D721Med (cell line): ENCODE data around the gene HOXD9.

ENCODE experiments used
- DNase-seq: peaks from one replicate; pipeline ENCODE4 v3.0.0; 2011; ENCODE audit warnings: low spot score; ENCODE audit not compliant: insufficient read length
- FAIRE-seq: peaks from 2 replicates; lab custom pipeline; 2011; peaks lifted over from hg19 to GRCh38; lab: Jason Lieb, UNC
- TF ChIP-seq, protein P1 (sequence below): IDR thresholded peaks from 2 replicates; pipeline ENCODE4 v1.5.1; 2012; ENCODE audit warnings: mild to moderate bottlenecking, control low read depth; ENCODE audit not compliant: insufficient read depth; ENCODE audit errors: missing control alignments

Gene HOXD9

DNA sequence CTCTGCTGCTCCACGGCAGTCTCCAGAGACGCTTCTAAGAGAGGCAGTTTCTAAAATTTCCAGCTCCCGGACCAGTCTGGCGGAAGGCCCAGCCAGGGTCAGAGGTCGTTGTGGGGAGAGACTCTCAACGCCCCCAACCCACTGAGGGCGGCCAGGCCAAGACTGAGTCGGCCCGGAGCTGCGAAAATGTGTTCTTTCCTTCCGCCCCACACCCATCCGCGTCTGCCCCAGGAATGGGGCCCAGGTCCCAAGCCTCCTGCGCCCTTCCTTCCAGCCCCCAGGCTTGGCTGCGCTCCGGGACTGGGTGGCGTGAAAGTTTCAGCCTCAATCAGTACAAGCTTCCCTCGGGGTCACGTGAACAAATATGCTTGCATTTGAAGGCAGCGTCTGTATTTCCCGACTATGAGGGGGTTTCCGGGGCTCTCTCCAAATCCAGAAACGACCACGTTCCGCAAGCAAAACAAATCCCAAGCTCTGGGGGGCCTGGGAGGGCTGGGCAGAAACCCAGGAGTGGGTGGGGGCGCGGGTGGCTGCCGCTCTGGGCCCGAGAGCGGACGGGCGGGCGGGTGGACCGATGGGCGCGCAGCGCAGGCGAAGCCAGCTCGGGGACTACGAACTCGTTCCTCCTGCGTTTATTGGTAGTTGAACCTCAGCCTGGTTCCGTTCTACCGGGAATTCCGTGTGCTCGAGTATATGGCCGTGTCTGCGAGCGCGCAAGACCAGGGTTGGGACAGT, 37.9 kb downstream of the HOXD9 start:
- FAIRE-seq: no peak
- TF ChIP-seq, protein P1, sequence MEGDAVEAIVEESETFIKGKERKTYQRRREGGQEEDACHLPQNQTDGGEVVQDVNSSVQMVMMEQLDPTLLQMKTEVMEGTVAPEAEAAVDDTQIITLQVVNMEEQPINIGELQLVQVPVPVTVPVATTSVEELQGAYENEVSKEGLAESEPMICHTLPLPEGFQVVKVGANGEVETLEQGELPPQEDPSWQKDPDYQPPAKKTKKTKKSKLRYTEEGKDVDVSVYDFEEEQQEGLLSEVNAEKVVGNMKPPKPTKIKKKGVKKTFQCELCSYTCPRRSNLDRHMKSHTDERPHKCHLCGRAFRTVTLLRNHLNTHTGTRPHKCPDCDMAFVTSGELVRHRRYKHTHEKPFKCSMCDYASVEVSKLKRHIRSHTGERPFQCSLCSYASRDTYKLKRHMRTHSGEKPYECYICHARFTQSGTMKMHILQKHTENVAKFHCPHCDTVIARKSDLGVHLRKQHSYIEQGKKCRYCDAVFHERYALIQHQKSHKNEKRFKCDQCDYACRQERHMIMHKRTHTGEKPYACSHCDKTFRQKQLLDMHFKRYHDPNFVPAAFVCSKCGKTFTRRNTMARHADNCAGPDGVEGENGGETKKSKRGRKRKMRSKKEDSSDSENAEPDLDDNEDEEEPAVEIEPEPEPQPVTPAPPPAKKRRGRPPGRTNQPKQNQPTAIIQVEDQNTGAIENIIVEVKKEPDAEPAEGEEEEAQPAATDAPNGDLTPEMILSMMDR: no peak
- DNase-seq: no peak

- TF ChIP-seq, protein P1: no peak
- DNase-seq: no peak
- no peak for FAIRE-seq
These were observed 38.7 kb downstream of the HOXD9 start for GRCh38 chr2:176160986-176161824.

DNA sequence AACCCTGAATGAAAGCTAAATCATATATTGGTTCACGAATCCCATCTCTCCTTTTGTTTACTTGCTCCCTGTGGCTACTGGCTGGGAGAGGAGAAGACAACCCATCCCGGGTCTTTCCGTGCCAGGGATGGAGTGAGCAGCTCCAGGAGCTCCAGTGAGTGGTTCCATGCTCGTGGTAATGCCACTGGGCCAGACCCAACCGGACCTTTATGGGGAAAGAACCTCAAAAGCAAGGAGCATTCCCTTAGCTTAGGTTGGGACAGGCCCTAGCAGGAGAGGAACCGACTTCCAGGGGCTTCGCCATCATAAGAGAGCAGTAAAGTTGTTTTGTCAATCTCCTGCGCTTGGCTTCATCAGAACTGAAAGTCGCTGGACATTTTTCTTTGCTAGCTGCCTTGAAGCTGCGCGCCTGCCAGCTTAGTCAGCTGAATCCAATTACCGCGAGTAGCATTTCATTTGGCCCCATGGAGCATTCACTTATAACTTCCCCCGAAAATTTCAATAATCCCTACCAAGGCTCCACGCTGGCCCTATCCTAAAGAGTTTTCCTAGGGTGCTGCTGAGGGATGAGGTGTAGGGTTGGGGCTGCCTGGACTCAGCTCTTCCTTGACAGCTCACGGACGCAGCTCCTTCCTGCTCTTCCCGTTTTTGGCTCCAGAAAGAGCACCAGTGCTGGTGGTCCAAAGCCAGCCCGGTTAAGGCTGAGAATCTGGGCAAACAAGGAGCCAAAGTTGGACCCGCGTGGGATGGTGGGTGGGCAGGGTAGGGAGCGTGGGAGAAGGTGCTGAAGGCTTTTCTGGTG, 39.5 kb downstream of the HOXD9 start:
- no peak for DNase-seq
- FAIRE-seq: no peak
- TF ChIP-seq, protein P1: no peak

GRCh38 chr2:176162911-176163671, 40.6 kb downstream of the HOXD9 start:
- FAIRE-seq: no peak
- TF ChIP-seq, protein P1: no peak

DNA sequence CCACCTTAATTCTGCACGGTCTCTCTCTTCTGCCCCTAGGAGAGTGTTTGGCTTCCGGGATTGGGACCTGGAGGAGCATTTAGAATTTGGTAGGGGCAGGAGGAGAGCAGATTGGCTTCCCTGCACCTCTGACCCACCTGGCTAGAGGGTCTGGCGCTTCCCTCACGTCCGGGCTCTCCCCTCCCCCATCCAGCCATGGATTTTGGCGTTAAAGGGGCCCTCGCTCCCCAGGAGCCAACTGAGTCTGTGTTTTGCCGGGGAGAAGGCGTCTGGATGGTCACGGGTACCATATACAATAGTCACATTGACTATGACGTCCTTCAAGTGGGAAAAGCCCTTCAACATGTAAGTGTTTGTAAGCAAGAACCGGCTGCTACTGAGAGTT, 41.1 kb downstream of the HOXD9 start:
- FAIRE-seq (no peak), DNase-seq (no peak)
- TF ChIP-seq, protein P1: no peak

More at GRCh38 chr2:176162911-176163671, 40.6 kb downstream of the HOXD9 start:
- no peak for DNase-seq

- DNase-seq: no peak
- TF ChIP-seq, protein P1: no peak
- FAIRE-seq: no peak
These were observed 41.7 kb downstream of the HOXD9 start for GRCh38 chr2:176164201-176164600.
